KOPT-K1 (cell line): ENCODE measurements around the gene DHH.

Experiments
- H3K27ac ChIP-seq: fragments of 200-600 bp; sonication (generic); 2 replicates; pipeline ENCODE4 v1.5.1; 2016; ENCODE audit warnings: antibody characterized with exemption, mild to moderate bottlenecking, low read depth, low read length; ENCODE audit not compliant: poor library complexity, severe bottlenecking
- H3K36me3 ChIP-seq: fragments of 200-600 bp; sonication (generic); 2 replicates; pipeline ENCODE4 v1.5.1; 2017; ENCODE audit warnings: antibody characterized with exemption, mild to moderate bottlenecking, low read length, moderate library complexity; ENCODE audit not compliant: insufficient read depth
- H3K9me3 ChIP-seq: fragments of 200-600 bp; sonication (generic); 2 replicates; pipeline ENCODE4 v1.5.1; 2017; ENCODE audit warnings: antibody characterized with exemption, low read length, mild to moderate bottlenecking; ENCODE audit not compliant: insufficient read depth, poor library complexity, severe bottlenecking

DHH gene

DNA sequence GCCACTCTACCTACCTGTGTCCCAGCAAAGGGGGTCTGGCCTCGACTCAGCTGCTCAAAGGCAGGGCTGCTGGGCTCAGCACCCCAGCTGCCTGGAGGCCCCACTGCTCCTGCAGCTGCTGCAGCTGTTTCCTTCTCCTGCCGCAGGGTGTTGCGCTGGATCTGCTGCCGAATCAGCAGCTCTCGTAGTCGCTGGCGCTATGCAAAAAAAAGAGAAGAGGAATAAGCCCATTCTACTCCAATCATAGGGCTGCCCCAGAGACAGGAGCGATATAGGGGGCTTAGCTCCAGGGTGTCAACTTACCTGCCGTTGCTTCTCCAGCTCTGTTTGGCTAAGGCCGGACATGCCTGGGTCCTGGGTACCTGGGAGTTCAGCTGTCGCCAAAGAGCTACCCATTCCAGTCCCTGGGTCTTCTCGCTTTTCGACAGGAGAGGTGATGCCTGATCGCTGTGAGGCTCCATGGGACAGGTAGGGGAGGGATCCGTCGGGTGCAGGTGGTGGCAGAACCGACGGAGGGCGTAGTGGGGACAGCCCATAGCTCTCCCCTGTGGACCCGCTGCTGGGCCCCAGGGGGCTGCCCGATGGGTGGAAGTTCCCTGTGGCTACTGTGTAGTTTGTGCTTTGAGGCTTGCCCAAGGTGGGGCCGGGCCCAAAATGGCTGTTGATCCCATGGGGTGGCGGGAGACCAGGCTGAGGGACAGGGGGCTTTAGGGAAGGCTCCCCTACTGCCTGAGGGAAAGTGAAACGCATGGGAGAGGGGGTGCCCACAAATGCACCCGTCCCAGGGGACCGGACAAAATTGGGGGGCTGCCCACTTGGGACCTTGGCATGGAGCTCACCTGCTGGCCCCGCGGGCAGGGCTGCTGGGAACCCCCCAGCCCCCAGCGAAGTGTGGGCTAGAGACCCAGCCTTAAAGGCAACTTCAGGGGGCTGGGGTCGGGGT is 54.9 kb downstream of the DHH start:
- Histone ChIP-seq H3K27ac (no peak overlapping the region), H3K9me3 (no peaks in the 10 kb centered on the region), H3K36me3 (peaks cover 100% of the 10 kb centered on the region)

DNA sequence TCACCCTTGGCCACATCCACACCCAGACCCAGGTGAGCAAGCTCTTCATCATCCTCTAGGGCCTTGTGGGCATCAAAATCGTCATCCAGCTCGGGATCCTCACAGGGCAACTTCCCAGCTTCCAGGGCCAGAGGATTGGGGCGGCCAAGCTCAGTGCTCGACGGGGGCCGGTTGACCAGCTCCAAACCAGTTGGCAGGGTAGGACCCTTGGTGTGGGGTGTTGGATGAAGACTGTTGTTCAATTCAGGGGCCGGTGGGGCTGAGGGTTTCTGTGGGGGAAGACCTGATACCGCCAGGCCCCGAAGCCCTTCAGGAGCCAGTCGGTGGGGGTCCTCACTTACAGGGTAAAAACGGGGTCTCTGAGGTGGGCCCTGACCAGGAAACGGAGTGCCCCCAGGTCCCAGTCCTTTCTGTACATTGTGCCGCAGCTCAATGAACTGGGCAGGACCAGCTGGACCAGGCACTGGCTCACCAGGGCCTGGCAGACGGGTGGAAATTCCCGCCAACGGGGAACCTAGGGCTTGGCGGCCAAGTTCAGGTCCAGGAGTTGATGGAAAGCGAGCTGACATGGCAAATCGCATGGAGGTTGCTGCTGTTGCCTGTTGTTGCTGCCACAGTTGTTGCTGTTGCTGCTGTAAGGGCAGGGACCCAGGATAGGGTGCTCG is 56.2 kb downstream of the DHH start:
- Histone ChIP-seq H3K27ac (no peak overlapping the region), H3K36me3 (peaks cover 100% of the 10 kb centered on the region), H3K9me3 (no peaks in the 10 kb centered on the region)

GRCh38 chr12:49037947-49038237 is 56.7 kb downstream of the DHH start:
- Histone ChIP-seq H3K36me3 (peaks cover 100% of the 10 kb centered on the region), H3K27ac (no peak overlapping the region), H3K9me3 (no peaks in the 10 kb centered on the region)

GRCh38 chr12:49037111-49037946 is 57.3 kb downstream of the DHH start:
- Histone ChIP-seq H3K36me3 (peaks cover 100% of the 10 kb centered on the region), H3K27ac (no peak overlapping the region), H3K9me3 (no peaks in the 10 kb centered on the region)
